Left lung (tissue), 10 donors: ENCODE results near the gene MCIDAS. TPM values are rescaled to one million over a fixed set of nuclear protein-coding genes. Genes with fewer than 3 reads are reported as not detected.

Experiments used
- ATAC-seq: fragments of 200-7000 bp; cut with Tn5 transposase; one replicate; pipeline ENCODE4 v1.9.1; 2020; ENCODE audit warnings: moderate library complexity
- DNase-seq, 4 donors: peaks; one replicate each; pipeline ENCODE4 v3.0.0-alpha.2; 2013 to 2020
- H3K27ac ChIP-seq, 2 donors: fragments of 200-600 bp; sonication (generic) in 1 of 2; one replicate each; pipeline versions ENCODE4 v1.5.0 to v1.8.0; 2020 to 2021
- H3K27me3 ChIP-seq, 2 donors: fragments of 200-600 bp; sonication (generic) in 1 of 2; one replicate each; pipeline versions ENCODE4 v1.5.0 to v1.8.0; 2020 to 2021
- H3K36me3 ChIP-seq, 2 donors: fragments of 200-600 bp; sonication (generic) in 1 of 2; one replicate each; pipeline versions ENCODE4 v1.5.0 to v1.8.0; 2020 to 2021
- H3K4me1 ChIP-seq, 2 donors: fragments of 200-600 bp; one replicate each; pipeline ENCODE4 v1.8.0; 2021
- H3K4me3 ChIP-seq, 2 donors: fragments of 200-600 bp; sonication (generic) in 1 of 2; one replicate each; pipeline versions ENCODE4 v1.5.0 to v1.8.0; 2020 to 2021; ENCODE audit warnings: mild to moderate bottlenecking in 1 of 2
- H3K9me3 ChIP-seq, 2 donors: fragments of 200-600 bp; sonication (generic) in 1 of 2; one replicate each; pipeline versions ENCODE4 v1.5.0 to v1.8.0; 2020 to 2021
- intact Hi-C, 2 donors: fragments of 100-400 bp; cut with DNase I; formaldehyde crosslinking; loops; one replicate each; pipeline versions ENCODE4 v1.11.2 to v1.14.2; 2022
- polyA plus RNA-seq, 6 donors: library from polyadenylated mRNA; unstranded; fragments of 120-200 nt; gene quantifications; one replicate each; pipeline ENCODE4 v1.2.1, GENCODE V29; 2013; ENCODE audit not compliant: insufficient read length in 6 of 6
- total RNA-seq, 2 donors: library from RNA; stranded (reverse); fragmentation: NEBNext Ultra II Directional; extraction: Animal tissue kit (Norgen Biotek cat#: 25700); gene quantifications; one replicate each; pipeline ENCODE4 v1.2.1, GENCODE V29; 2021
- TF ChIP-seq, protein P1 (sequence below), 2 donors: fragments of 200-600 bp; sonication (generic) in 1 of 2; IDR thresholded peaks; one replicate each; pipeline versions ENCODE4 v1.5.0 to v1.8.0; 2021; ENCODE audit warnings: antibody characterized with exemption in 2 of 2
- donor health status: DM: no; HTN: yes; CAD: no.
- donor health status: DM: no; HTN: no; CAD: no.

MCIDAS gene
- total and polyA plus RNA-seq, 8 donors: 0.51 to 2.1 (median 1.4) TPM; not detected in 2

GRCh38 chr5:55232271-55232984, 5.3 kb upstream of the MCIDAS start:
- peak; percentile 12 for ATAC-seq
- peak in 1 of 4 donors; percentile 21 for DNase-seq
- no peak overlapping the region for H3K27ac ChIP-seq
- intact Hi-C loops: no loop called here
- H3K4me1 ChIP-seq: peaks cover 25 to 41% of the 10 kb centered on the region in 2 donors
- peaks cover 78 to 100% of the 10 kb centered on the region in 2 donors for H3K27me3 ChIP-seq
- peak overlapping the region; percentile 31 to 46 for H3K4me3 ChIP-seq
- TF ChIP-seq, protein P1, sequence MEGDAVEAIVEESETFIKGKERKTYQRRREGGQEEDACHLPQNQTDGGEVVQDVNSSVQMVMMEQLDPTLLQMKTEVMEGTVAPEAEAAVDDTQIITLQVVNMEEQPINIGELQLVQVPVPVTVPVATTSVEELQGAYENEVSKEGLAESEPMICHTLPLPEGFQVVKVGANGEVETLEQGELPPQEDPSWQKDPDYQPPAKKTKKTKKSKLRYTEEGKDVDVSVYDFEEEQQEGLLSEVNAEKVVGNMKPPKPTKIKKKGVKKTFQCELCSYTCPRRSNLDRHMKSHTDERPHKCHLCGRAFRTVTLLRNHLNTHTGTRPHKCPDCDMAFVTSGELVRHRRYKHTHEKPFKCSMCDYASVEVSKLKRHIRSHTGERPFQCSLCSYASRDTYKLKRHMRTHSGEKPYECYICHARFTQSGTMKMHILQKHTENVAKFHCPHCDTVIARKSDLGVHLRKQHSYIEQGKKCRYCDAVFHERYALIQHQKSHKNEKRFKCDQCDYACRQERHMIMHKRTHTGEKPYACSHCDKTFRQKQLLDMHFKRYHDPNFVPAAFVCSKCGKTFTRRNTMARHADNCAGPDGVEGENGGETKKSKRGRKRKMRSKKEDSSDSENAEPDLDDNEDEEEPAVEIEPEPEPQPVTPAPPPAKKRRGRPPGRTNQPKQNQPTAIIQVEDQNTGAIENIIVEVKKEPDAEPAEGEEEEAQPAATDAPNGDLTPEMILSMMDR (IDR thresholded peaks at IDR 0.05): no peak
- H3K9me3 ChIP-seq: no peaks in the 10 kb centered on the region
- no peaks in the 10 kb centered on the region for H3K36me3 ChIP-seq

- no peaks in the 10 kb centered on the region for H3K9me3 ChIP-seq
- H3K27me3 ChIP-seq: peaks cover 83 to 100% of the 10 kb centered on the region in 2 donors
- no peak overlapping the region for H3K4me3 ChIP-seq
- H3K36me3 ChIP-seq: no peaks in the 10 kb centered on the region
- H3K4me1 ChIP-seq: peaks cover 25 to 46% of the 10 kb centered on the region in 2 donors
- intact Hi-C loops: no loop called here
- TF ChIP-seq, protein P1 (IDR thresholded peaks at IDR 0.05): no peak
- no peak overlapping the region for H3K27ac ChIP-seq
- DNase-seq (no peak), ATAC-seq (no peak)
These were observed 4.8 kb upstream of the MCIDAS start for GRCh38 chr5:55231919-55232270.

DNA sequence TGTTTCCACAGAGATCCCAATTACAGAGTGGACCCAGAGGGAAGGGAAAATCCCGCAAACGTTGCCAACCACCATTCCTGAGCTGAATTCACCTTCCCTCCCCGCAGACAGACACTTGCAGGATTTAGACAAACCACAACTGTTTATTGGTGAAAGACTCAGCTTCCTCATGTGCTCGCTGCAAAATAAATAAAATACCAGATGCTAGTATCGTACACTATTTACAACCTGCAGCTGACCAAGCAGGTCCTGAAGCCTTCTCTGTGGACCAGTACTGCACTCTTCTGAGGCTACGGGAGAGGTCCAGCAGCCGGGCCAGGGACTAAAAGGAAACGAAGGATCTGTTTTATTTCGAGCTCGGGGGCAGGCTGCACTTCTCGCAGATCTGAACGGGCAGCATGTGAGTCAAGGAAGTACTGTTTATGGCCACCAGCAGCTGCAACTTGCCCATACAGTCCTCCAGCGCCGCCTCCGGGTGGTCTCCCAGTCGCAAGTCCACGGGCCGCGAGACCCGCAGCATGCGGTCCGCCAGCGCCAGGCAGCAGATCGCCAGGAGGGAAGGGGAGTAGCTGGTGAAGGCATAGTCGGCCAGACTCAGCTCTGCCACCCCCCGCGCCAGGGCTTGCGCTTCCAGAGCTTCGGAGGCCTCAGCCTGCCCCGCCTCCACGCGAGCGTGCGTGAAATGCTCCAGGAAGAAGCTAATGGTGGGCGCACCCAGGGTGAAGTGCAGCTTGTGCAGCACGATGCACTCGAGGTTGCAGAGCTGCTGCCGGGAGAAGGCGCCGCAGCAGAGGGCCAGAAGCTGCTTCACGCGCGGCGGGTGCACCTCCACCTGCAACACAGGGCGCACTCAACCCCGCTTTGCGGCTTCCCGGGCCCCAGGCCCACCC, 4.2 kb upstream of the MCIDAS start:
- Histone ChIP-seq H3K4me3 (no peak overlapping the region), H3K27ac (no peak overlapping the region), H3K4me1 (peaks cover 25 to 52% of the 10 kb centered on the region in 2 donors), H3K27me3 (peaks cover 89 to 100% of the 10 kb centered on the region in 2 donors), H3K9me3 (no peaks in the 10 kb centered on the region), H3K36me3 (no peaks in the 10 kb centered on the region)
- ATAC-seq: no peak
- intact Hi-C loops: no loop called here
- DNase-seq: peak in 1 of 4 donors; percentile 31
- TF ChIP-seq, protein P1 (IDR thresholded peaks at IDR 0.05): no peak

DNA sequence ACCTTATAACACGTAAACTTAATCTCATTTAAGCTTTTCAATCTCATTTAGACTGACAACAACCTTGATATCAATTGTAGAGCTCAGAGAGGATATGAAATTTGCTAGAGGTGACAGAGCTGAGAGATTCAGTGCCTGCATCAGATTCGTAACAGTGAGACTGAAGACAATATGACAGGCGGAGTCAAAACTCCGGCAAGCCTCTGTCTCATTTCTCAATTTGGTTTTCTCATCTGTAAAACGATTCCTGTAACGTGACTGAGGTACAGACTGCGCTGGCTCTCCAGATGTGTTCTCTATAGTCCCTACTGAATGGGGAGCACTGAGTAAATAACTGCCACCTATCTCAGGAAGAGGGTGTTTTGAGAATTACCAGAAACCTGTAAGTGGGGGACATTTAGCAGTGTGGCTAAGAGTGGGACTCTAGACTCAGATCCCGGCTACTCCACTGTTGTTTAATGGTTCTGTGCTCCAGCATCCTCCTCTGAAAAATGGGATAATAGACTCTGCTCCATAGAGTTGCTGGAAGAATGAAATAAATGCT, 3.0 kb upstream of the MCIDAS start:
- no peak overlapping the region for H3K27ac ChIP-seq
- H3K4me3 ChIP-seq: no peak overlapping the region
- ATAC-seq: no peak
- intact Hi-C loops: no loop called here
- peaks cover 98 to 100% of the 10 kb centered on the region in 2 donors for H3K27me3 ChIP-seq
- peaks cover 25 to 54% of the 10 kb centered on the region in 2 donors for H3K4me1 ChIP-seq
- DNase-seq: no peak
- TF ChIP-seq, protein P1 (IDR thresholded peaks at IDR 0.05): no peak
- H3K9me3 ChIP-seq: no peaks in the 10 kb centered on the region
- no peaks in the 10 kb centered on the region for H3K36me3 ChIP-seq
